GM20000 (cell line): ENCODE data around the gene ANKRD63.

Experiments used
- DNase-seq: peaks from one replicate; pipeline ENCODE4 v3.0.0; 2012; ENCODE audit warnings: low spot score
- CTCF ChIP-seq: IDR thresholded peaks from 2 replicates; pipeline ENCODE4 v1.5.1; 2012; ENCODE audit warnings: mild to moderate bottlenecking, control low read depth; ENCODE audit errors: extremely low read depth, missing control alignments

ANKRD63 gene

GRCh38 chr15:40248006-40248783 lies 34.7 kb downstream of the ANKRD63 start:
- DNase-seq: no peak
- no peak for TF ChIP-seq CTCF

- no peak for DNase-seq
- TF ChIP-seq CTCF: no peak
Observed at GRCh38 chr15:40247406-40247971, 35.4 kb downstream of the ANKRD63 start.

- no peak for TF ChIP-seq CTCF
- DNase-seq: no peak
Observed at GRCh38 chr15:40246496-40247280, 36.2 kb downstream of the ANKRD63 start.

GRCh38 chr15:40245666-40246450 lies 37.0 kb downstream of the ANKRD63 start:
- DNase-seq: no peak
- TF ChIP-seq CTCF: no peak

- TF ChIP-seq CTCF: no peak
- no peak for DNase-seq
Observed at GRCh38 chr15:40244961-40245523, 37.8 kb downstream of the ANKRD63 start.

GRCh38 chr15:40243126-40243810 lies 39.6 kb downstream of the ANKRD63 start:
- no peak for DNase-seq
- TF ChIP-seq CTCF: no peak
